ENCODE results near the gene MYH11. TPM values are rescaled to one million over a fixed set of nuclear protein-coding genes. Genes with fewer than 3 reads are reported as not detected.
A peak's percentile ranks its signal among the peaks of the same experiment; 100 is the strongest.
"Not testable (repeated sequence)": the region's sequence is repeated elsewhere in the genome, so short reads cannot be mapped to it uniquely, and the experiment has no call there.

MYH11 gene
- total RNA-seq, 1 donor from 2014 or later: 1.9 TPM

GRCh38 chr16:15817446-15817845 is 39.4 kb downstream of the MYH11 start:
- no peaks in the 10 kb centered on the region for H3K36me3 Mint-ChIP-seq (ENCODE audit: unreplicated experiment)
- no peak overlapping the region for H3K27ac Mint-ChIP-seq (ENCODE audit: unreplicated experiment)
- no peak for TF ChIP-seq CTCF (IDR thresholded peaks at IDR 0.05)
- H3K27me3 Mint-ChIP-seq (ENCODE audit: unreplicated experiment): peaks cover 14% of the 10 kb centered on the region
- no peak for DNase-seq (ENCODE audit: extremely low spot score, unreplicated experiment)
- H3K4me1 Mint-ChIP-seq (ENCODE audit: unreplicated experiment): peaks cover 9% of the 10 kb centered on the region
- no peak overlapping the region for H3K4me3 Mint-ChIP-seq (ENCODE audit: unreplicated experiment)
- H3K9me3 Mint-ChIP-seq (ENCODE audit: unreplicated experiment): peaks cover 8% of the 10 kb centered on the region

- H3K27me3 Mint-ChIP-seq (ENCODE audit: unreplicated experiment): peaks cover 14% of the 10 kb centered on the region
- peaks cover 8% of the 10 kb centered on the region for H3K9me3 Mint-ChIP-seq (ENCODE audit: unreplicated experiment)
- H3K4me1 Mint-ChIP-seq (ENCODE audit: unreplicated experiment): peaks cover 20% of the 10 kb centered on the region
- H3K4me3 Mint-ChIP-seq (ENCODE audit: unreplicated experiment): no peak overlapping the region
- no peak for TF ChIP-seq CTCF (IDR thresholded peaks at IDR 0.05)
- H3K27ac Mint-ChIP-seq (ENCODE audit: unreplicated experiment): no peak overlapping the region
- no peaks in the 10 kb centered on the region for H3K36me3 Mint-ChIP-seq (ENCODE audit: unreplicated experiment)
- no peak for DNase-seq (ENCODE audit: extremely low spot score, unreplicated experiment)
These were observed 40.6 kb downstream of the MYH11 start for GRCh38 chr16:15816228-15816627.

GRCh38 chr16:15812401-15812750 is 44.5 kb downstream of the MYH11 start:
- H3K9me3 Mint-ChIP-seq (ENCODE audit: unreplicated experiment); H3K27ac Mint-ChIP-seq (ENCODE audit: unreplicated experiment); DNase-seq (ENCODE audit: extremely low spot score, unreplicated experiment); H3K4me3 Mint-ChIP-seq (ENCODE audit: unreplicated experiment); H3K36me3 Mint-ChIP-seq (ENCODE audit: unreplicated experiment): not testable (repeated sequence)
- Mint-ChIP-seq H3K27me3 (ENCODE audit: unreplicated experiment) (peaks cover 10% of the 10 kb centered on the region), H3K4me1 (ENCODE audit: unreplicated experiment) (peaks cover 46% of the 10 kb centered on the region)

- H3K4me3 Mint-ChIP-seq (ENCODE audit: unreplicated experiment): no peak overlapping the region
- no peaks in the 10 kb centered on the region for H3K36me3 Mint-ChIP-seq (ENCODE audit: unreplicated experiment)
- TF ChIP-seq CTCF (IDR thresholded peaks at IDR 0.05): no peak
- peak overlapping the region; percentile 89 for H3K27ac Mint-ChIP-seq (ENCODE audit: unreplicated experiment)
- H3K9me3 Mint-ChIP-seq (ENCODE audit: unreplicated experiment): peaks cover 8% of the 10 kb centered on the region
- no peak for DNase-seq (ENCODE audit: extremely low spot score, unreplicated experiment)
- H3K27me3 Mint-ChIP-seq (ENCODE audit: unreplicated experiment): peaks cover 10% of the 10 kb centered on the region
- peaks cover 52% of the 10 kb centered on the region for H3K4me1 Mint-ChIP-seq (ENCODE audit: unreplicated experiment)
These were observed 45.1 kb downstream of the MYH11 start for GRCh38 chr16:15811481-15812400.

GRCh38 chr16:15810949-15811348 is 45.9 kb downstream of the MYH11 start:
- DNase-seq (ENCODE audit: extremely low spot score, unreplicated experiment): no peak
- H3K9me3 Mint-ChIP-seq (ENCODE audit: unreplicated experiment): peaks cover 3% of the 10 kb centered on the region
- peaks cover 59% of the 10 kb centered on the region for H3K4me1 Mint-ChIP-seq (ENCODE audit: unreplicated experiment)
- no peaks in the 10 kb centered on the region for H3K36me3 Mint-ChIP-seq (ENCODE audit: unreplicated experiment)
- peaks cover 6% of the 10 kb centered on the region for H3K27me3 Mint-ChIP-seq (ENCODE audit: unreplicated experiment)
- TF ChIP-seq CTCF (IDR thresholded peaks at IDR 0.05): no peak
- H3K4me3 Mint-ChIP-seq (ENCODE audit: unreplicated experiment): no peak overlapping the region
- H3K27ac Mint-ChIP-seq (ENCODE audit: unreplicated experiment): peak overlapping the region; percentile 89
